T-helper 2 cell treated with Interferon-gamma antibody and Interleukin-4, amounts not matched to agents 100 ng/mL and 5 ng/mL, for 36 hours (primary cell): ENCODE results near the gene ARID3A. TPM values are rescaled to one million over a fixed set of nuclear protein-coding genes. Genes with fewer than 3 reads are reported as not detected.
"Not testable (repeated sequence)": the region's sequence is repeated elsewhere in the genome, so short reads cannot be mapped to it uniquely, and the experiment has no call there.

Experiments
- intact Hi-C: fragments of 100-400 bp; cut with micrococcal nuclease; formaldehyde crosslinking; loops from one replicate; pipeline ENCODE4 v1.15.1; 2023
- total RNA-seq: library from RNA; stranded (reverse); gene quantifications from 2 replicates; pipeline ENCODE4 v1.2.3, GENCODE V29; 2022

Gene ARID3A
- 22.8 and 26.8 TPM in 2 replicates for total RNA-seq

GRCh38 chr19:925526-926322 lies at the start of gene ARID3A:
Gene ARID3A, plus strand, starts transcription at chr19:926035. Its CDS starts 3,494 bp downstream, at chr19:929529.
- intact Hi-C loops: loop anchor here (1.0 to 5.0 kb wide), 3 partner anchors 42 to 128 kb away; partner anchors contain the start of genes PTBP1 and WDR18

GRCh38 chr19:876089-876488 lies 49.7 kb upstream of the ARID3A start:
- intact Hi-C loops: no loop called here

- intact Hi-C loops: no loop called here
These were observed 49.0 kb upstream of the ARID3A start for GRCh38 chr19:876780-877314.

- intact Hi-C loops: not testable (repeated sequence)
These were observed 47.7 kb upstream of the ARID3A start for GRCh38 chr19:877992-878660.

GRCh38 chr19:878751-879561 lies 46.9 kb upstream of the ARID3A start:
- intact Hi-C loops: not testable (repeated sequence)

GRCh38 chr19:879711-880438 lies 46.0 kb upstream of the ARID3A start:
- intact Hi-C loops: no loop called here

- intact Hi-C loops: no loop called here
These were observed 44.3 kb upstream of the ARID3A start for GRCh38 chr19:881385-882071.

GRCh38 chr19:882871-883497 lies 42.9 kb upstream of the ARID3A start:
- intact Hi-C loops: no loop called here

- intact Hi-C loops: no loop called here
These were observed 42.1 kb upstream of the ARID3A start for GRCh38 chr19:883661-884211.

- intact Hi-C loops: no loop called here
These were observed 41.2 kb upstream of the ARID3A start for GRCh38 chr19:884420-885211.

- intact Hi-C loops: no loop called here
These were observed 40.2 kb upstream of the ARID3A start for GRCh38 chr19:885536-886224.

GRCh38 chr19:887072-887471 lies 38.8 kb upstream of the ARID3A start:
- intact Hi-C loops: no loop called here

- intact Hi-C loops: no loop called here
These were observed 38.2 kb upstream of the ARID3A start for GRCh38 chr19:887599-887998.

- intact Hi-C loops: no loop called here
These were observed 37.1 kb upstream of the ARID3A start for GRCh38 chr19:888581-889385.

GRCh38 chr19:889662-890295 lies 36.1 kb upstream of the ARID3A start:
- intact Hi-C loops: no loop called here

- intact Hi-C loops: no loop called here
These were observed 35.0 kb upstream of the ARID3A start for GRCh38 chr19:890831-891230.
